GM20000 (cell line): ENCODE results near the gene LARGE1.

Experiments used
- DNase-seq: peaks from one replicate; pipeline ENCODE4 v3.0.0; 2012; ENCODE audit warnings: low spot score
- TF ChIP-seq, protein P1 (sequence below): IDR thresholded peaks from 2 replicates; pipeline ENCODE4 v1.5.1; 2012; ENCODE audit warnings: mild to moderate bottlenecking, control low read depth; ENCODE audit errors: extremely low read depth, missing control alignments

LARGE1 gene

DNA sequence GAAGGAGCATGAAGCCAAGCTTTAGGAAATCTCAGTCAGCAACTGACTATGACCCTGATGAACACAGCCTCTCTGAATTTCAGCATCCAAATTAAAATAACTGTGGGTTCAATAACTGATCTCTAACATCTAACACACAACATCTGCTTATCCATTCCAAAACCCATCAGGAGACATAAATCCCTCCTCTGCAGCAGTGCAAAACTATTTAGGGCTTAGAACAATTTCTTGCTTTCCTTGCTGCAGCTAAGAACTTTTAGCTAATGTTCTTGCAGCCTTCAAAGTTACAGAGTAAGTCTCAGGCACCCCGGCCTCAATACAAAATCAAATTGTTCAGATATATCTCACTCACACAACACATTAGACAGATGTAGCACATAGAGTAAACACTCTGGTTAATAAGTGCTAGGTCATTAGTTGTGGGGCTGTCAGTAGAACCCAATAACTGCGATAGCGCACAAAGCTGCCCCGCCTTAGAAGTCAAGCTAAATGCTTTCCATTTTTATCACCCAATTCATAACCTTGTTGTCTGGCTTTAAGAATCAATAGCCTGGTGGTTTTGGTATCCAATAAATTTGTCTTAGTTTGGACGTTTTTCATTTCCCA lies 139.6 kb downstream of the LARGE1 start:
- TF ChIP-seq, protein P1, sequence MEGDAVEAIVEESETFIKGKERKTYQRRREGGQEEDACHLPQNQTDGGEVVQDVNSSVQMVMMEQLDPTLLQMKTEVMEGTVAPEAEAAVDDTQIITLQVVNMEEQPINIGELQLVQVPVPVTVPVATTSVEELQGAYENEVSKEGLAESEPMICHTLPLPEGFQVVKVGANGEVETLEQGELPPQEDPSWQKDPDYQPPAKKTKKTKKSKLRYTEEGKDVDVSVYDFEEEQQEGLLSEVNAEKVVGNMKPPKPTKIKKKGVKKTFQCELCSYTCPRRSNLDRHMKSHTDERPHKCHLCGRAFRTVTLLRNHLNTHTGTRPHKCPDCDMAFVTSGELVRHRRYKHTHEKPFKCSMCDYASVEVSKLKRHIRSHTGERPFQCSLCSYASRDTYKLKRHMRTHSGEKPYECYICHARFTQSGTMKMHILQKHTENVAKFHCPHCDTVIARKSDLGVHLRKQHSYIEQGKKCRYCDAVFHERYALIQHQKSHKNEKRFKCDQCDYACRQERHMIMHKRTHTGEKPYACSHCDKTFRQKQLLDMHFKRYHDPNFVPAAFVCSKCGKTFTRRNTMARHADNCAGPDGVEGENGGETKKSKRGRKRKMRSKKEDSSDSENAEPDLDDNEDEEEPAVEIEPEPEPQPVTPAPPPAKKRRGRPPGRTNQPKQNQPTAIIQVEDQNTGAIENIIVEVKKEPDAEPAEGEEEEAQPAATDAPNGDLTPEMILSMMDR = no peak
- DNase-seq = no peak

DNA sequence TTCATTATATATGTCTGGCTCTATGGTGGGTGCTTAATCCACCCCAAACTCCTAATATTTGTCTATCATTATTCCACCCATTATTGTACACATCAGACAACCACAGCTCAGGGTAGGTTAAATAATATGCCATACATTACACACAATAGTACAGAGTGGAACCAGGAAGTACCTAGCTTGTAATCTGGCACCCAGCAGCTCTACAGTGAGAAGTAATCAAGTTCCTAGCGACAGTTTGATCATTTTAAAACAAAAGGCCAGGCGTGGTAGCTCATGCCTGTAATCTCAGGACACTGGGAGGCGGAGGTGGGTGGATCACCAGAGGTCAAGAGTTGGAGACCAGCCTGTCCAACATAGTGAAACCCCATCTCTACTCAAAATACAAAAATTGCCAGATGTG lies 141.0 kb downstream of the LARGE1 start:
- DNase-seq = no peak
- TF ChIP-seq, protein P1 = no peak

DNA sequence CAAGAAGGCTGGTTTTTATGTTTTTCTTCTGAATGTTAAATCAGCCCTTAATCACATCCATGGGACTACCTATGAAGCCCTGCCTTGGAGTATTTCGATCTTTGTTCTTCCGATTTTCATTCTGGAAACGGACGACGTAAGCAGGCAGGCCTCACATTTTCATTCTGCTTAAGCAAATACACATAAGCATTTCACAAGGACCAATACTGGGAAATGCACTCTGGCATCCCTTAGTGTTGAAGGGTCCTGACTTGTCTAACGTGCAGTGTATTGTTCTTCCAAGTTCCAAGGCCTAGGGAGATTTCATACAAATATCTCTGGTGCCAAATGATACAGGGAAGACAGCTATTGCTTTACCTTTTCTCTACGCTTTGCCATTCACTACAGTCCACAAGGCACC lies 143.8 kb downstream of the LARGE1 start:
- no peak for DNase-seq
- TF ChIP-seq, protein P1 = no peak

DNA sequence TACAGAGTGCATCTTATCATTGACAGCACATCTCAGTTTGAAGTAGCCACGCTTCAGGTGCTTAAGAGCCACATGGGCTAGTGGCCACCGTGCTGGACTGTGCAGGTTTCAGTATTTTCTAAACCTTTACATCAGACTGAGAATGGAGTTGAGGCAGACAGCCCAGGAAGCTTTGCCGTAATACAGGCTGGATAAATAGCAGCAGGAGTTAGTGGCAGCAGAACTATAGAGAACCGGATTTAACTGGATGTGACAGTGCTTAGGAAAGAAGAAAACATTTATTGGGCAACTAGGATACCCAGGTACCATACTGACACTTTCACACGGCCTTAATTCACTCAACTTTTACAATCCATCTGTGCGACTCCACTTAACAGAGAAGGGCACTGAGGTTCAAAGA lies 145.5 kb downstream of the LARGE1 start:
- TF ChIP-seq, protein P1 = no peak
- no peak for DNase-seq

DNA sequence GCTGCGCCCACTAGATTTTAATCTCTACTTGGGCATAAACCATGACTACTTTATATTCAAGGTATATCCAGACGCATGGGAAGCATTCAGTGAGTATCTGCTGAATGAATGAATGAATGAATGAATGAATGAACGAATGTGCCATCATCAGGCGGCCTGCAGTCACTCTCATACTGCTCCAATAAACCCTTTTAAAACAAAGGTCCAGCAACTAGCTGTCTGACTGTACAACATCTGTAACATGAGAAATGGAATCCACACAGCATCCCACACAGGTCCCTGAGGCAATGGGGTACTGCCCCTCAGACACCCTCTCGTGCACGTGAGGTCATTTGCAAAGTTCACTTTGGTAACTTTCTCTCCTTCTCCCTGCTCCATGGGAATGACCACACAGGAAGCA lies 147.5 kb downstream of the LARGE1 start:
- TF ChIP-seq, protein P1 = no peak

DNA sequence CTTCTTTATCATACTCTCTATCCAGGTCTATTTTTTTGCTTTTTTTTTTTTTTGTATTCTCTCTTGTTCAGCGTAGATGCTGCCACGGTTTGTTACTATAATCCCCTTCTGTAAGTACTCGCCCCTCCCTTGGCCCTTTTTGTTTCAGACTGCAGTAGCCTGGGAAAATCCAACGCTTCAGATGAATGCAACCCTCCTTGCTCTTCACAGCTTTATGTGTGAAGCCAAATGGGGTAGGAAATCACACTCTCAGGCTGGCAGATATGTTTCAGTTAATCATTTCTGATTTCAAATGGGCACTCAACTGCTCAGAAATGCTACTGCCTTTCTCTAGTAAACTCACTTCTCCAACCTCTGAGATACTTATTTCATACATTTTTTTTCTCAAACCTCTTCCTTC lies 149.1 kb downstream of the LARGE1 start:
- TF ChIP-seq, protein P1 = no peak
- DNase-seq = no peak

More for the DNA sequence above, 147.5 kb downstream of the LARGE1 start:
- DNase-seq = no peak

DNA sequence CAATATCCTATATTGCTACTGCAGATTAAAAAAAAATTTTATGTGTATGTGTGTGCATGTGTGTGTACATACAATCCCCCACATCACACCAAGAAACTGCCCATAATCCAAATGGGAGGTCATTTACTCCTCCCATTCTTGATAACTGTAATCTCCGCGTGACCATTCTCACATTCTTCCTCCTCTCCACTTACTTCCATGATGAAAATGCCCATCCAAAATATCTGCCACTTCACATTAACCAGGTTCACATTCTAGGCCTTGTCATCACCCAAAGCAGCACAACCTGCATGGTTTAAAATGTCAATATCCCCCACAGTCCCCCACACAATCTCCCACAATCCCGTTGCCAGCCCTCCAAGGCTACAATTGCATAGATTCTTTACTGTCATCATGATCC lies 149.6 kb downstream of the LARGE1 start:
- DNase-seq = no peak
- TF ChIP-seq, protein P1 = no peak
